HL-60/S4 (cell line): Measurements from ENCODE around the gene ERVK3-1.
"Not testable (repeated sequence)": the region's sequence is repeated elsewhere in the genome, so short reads cannot be mapped to it uniquely, and the experiment has no call there.

Experiments
- in situ Hi-C: fragments of 300-500 bp; cut with MboI; formaldehyde crosslinking; loops from 2 replicates; pipeline ENCODE4 v1.14.3; 2022; ENCODE audit warnings: low sequenced_read_pairs

Gene ERVK3-1, protein sequence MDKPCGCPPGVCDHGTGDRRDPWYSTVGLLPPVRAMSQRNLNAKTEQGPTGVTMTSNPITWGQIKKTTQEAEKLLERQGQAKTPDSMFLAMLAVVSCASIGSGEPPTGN

GRCh38 chr19:58305065-58305931 is at the start of gene ERVK3-1:
Gene ERVK3-1, plus strand, starts transcription at chr19:58305377. Its CDS starts 6,792 bp downstream, at chr19:58312169.
- in situ Hi-C loops: no loop called here

GRCh38 chr19:58258259-58258658 is 46.9 kb upstream of the ERVK3-1 start:
- in situ Hi-C loops: not testable (repeated sequence)

DNA sequence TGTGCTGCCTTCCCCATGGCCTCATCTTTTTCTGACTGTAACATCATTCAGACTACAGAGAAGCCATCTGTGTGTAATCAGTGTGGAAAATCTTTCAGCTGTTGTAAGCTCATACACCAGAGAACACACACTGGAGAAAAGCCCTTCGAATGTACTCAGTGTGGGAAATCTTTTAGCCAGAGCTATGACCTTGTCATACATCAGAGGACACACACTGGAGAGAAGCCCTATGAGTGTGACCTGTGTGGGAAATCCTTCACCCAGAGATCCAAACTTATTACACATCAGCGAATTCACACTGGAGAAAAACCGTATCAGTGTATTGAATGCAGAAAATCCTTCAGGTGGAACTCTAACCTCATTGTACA is 43.6 kb upstream of the ERVK3-1 start:
- in situ Hi-C loops: no loop called here

GRCh38 chr19:58261968-58262921 is 42.9 kb upstream of the ERVK3-1 start:
- in situ Hi-C loops: no loop called here

GRCh38 chr19:58262922-58263296 is 42.3 kb upstream of the ERVK3-1 start:
- in situ Hi-C loops: no loop called here

- in situ Hi-C loops: no loop called here
Measured at GRCh38 chr19:58265100-58265499, 40.1 kb upstream of the ERVK3-1 start.

DNA sequence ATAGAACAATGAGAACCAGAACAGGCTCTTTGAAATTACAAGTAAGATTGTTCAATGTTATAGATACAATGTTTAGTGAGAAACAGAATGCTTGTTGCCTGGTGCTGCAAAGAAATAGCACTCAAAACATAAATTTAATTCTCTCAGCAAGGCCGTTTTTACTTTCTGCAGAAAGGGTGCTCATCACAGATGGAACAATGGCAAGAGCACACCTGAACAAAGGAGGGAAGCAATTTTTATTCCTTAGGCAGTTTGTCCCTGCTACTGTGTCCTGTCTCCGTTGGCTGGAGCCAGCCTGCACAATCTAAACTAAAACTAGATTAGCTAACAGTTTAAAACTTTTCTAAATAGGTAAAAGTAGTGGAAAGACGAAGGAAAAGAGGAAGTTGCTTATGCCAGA is 36.8 kb upstream of the ERVK3-1 start:
- in situ Hi-C loops: no loop called here

GRCh38 chr19:58274771-58275201 is 30.4 kb upstream of the ERVK3-1 start:
- in situ Hi-C loops: no loop called here

- in situ Hi-C loops: no loop called here
Measured at GRCh38 chr19:58275564-58275963, 29.6 kb upstream of the ERVK3-1 start.

DNA sequence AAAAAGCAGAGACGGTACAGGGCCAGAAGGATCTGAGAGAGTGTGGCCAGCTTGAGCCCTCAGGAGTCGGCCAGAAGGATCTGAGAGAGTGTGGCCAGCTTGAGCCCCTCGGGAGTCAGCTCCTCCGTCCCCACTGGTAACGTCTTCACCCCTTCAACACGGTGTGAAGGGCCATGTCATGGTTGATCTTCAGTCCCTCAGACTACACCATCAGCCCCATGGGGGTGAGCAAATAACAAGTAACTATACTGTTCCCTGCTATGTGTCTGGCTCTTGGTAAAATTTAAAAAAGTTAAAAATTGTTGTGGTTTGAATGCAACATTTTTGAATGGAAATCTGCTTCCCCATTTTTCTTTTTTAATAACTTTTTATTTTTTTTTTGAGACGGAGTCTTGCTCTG is 28.0 kb upstream of the ERVK3-1 start:
- in situ Hi-C loops: no loop called here

GRCh38 chr19:58277748-58278540 is 27.2 kb upstream of the ERVK3-1 start:
- in situ Hi-C loops: no loop called here

DNA sequence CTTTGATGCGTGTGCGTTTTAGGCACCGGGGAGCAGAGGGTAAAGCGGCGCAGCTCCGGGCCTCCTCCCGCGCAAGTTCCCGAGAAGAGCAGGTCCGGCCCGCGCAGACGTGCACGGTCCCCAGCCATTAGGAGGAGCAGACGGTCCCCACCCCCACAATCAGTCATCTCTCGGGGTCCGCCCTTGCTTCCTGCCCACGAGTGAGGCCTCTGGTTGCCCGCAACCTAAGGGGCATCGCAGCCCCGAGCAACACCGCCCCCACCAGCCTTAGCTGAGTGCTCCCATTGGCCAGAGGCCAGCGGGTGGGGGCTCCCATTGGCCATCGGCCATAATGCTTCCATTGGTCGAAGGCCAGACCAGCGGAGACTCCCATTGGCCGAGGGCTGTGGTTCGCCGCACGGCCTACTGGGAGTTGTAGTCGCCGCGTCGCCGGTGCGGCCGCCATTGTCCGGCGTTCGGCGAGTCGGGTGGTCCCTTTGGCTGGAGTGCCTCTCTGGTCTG is 26.6 kb upstream of the ERVK3-1 start, which contains the start of gene ZNF8:
Gene ZNF8 (plus strand): TSS at position 415 of the 501 bp plus-strand sequence. CDS start 127 bp downstream, outside the sequence.
- in situ Hi-C loops: no loop called here

- in situ Hi-C loops: no loop called here
Measured at GRCh38 chr19:58279042-58279924, 25.9 kb upstream of the ERVK3-1 start.

DNA sequence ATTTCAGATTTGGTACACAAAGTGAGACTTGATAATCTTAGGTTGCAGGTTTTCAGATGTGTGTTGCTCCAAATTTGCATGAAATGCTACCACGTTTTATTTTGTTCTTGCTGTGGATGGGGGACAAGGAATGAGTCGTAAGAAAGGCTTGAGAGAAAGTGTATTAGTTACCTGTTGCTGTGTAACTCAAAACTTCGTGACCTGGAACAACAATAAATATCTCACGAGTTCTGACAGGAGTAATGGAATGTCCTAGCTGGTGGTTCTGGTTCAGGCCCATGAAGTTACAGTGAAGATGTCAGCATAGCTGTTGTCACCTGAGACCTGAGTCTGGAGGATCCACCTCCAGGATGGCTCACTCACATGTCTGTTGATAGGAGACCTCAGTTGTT is 25.3 kb upstream of the ERVK3-1 start:
- in situ Hi-C loops: no loop called here

DNA sequence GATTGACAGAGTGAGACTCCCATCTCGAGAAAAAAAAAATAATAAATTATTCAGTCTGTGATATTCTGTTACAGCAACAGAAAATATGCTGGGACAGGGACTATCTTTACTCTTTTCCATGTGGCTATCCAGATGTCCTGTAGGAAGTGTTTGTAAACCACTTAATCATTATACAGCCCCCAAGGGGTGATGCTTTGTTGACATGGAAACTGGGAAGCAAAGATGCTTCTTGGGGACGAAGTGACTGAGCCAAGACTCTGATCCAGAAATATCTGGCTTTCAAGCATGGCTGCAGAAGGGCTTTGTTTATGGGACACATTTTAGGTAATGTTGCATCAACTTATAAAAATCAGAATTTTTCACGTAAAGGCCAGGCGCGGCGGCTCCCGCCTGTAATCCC is 21.0 kb upstream of the ERVK3-1 start:
- in situ Hi-C loops: no loop called here

- in situ Hi-C loops: no loop called here
Measured at GRCh38 chr19:58291943-58292342, 13.2 kb upstream of the ERVK3-1 start.

- in situ Hi-C loops: no loop called here
Measured at GRCh38 chr19:58294743-58295374, 10.3 kb upstream of the ERVK3-1 start.

DNA sequence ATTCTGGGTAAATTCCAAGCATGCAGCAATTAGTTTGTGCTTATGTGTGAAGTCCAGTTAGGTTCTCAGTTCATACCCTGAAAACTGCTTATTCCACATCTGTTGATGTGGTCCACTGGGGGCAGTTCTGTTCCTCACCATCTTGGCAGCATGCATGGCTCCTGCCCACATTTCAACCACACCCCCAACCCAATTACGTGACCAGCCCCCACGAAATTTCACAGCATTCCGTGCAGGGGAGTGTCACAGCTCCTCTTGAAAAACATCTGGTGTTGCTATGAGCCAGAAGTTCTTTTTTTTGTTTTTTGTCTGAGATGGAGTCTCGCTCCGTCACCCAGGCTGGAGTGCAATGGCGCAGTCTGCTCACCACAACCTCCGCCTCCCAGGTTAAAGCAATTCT is 9.1 kb upstream of the ERVK3-1 start:
- in situ Hi-C loops: no loop called here

DNA sequence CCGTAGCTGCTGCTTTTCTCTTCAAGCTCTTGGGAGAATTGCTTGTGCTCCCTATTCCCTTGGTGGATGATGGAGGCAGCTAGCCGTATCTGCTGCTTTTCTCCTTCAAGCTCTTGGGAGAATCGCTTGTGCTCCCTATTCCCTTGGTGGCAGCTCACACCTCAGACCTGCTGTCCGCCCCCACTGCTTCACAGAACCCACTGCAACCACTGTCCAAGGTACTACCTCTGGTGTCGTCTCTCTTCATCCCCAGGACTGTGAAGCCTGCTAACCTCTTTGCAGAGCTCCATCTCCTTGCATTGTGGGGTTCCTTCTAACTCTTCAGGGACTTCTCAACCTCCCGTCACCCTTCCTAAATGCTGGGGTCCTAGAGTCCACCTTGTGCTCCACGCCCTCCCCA is 4.6 kb upstream of the ERVK3-1 start:
- in situ Hi-C loops: no loop called here
